NCI-H2196 (cell line): ENCODE results near the gene SAC3D1.

Experiments used
- DNase-seq: peaks from one replicate; lab custom pipeline; 2025; ENCODE audit not compliant: unreplicated experiment; lab: John Stamatoyannopoulos, UW

The SAC3D1 gene

DNA sequence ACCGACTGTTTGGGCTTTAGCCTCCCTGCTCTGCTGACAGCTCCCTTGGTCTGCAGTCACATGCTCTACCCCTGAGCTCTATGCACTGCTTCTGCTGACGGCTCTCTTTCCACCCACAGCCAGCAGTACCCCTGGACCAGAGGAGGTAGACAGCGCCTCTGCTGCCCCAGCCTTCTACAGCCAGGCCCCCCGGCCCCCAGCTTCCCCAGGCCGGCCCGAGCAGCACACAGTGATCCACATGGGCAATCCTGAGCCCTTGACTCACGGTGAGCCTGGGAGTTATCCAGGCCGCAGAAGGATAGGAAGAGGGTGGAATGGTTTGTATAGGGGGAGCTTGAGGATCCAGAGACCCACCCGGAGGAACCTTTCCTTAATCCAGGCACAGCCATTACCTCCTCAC is 45.8 kb downstream of the SAC3D1 start:
- no peak for DNase-seq

DNA sequence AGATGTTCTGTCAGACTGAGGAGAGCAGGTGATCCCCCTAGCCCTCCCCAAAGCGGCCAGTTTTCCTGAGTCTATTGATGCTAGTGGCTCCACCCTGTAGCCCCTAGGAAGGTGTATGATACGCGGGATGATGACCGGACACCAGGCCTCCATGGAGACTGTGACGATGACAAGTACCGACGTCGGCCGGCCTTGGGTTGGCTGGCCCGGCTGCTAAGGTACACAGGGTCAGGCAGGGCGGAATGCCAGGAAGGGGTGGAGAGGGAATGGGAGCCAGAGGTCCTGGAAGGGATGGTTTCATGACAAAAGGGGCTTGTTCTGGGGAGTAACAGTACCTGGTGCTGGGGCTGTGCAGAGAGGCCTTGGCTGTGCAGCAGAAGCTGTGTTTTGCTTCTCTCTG is 46.2 kb downstream of the SAC3D1 start:
- DNase-seq, result no peak

DNA sequence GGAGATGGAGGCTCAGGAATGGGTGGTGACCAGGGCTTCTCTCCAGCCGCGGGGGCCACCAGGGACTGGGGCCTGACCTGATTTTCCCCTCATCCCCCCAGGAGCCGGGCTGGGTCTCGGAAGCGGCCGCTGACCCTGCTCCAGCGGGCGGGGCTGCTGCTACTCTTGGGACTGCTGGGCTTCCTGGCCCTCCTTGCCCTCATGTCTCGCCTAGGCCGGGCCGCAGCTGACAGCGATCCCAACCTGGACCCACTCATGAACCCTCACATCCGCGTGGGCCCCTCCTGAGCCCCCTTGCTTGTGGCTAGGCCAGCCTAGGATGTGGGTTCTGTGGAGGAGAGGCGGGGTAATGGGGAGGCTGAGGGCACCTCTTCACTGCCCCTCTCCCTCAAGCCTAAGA is 46.8 kb downstream of the SAC3D1 start:
- no peak for DNase-seq

DNA sequence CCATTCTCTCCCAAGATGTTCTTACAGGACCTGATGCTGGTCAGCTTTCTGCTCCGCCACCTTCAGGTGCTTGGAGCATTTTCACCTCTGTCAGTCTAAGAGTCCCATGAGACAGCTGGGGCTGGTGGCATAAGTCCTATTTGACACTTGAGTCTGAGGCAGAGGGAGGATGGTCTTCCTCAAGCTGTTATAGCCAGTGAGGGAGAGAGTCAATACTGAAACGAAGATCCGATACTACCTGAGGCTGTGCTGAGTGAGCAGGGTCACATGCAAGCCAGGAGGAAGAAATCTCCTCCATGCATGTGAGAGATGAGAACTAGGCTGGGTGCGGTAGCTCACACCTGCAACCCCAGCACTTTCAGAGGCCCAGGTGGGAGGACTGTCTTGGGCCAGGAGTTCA is 48.6 kb downstream of the SAC3D1 start:
- no peak for DNase-seq

DNA sequence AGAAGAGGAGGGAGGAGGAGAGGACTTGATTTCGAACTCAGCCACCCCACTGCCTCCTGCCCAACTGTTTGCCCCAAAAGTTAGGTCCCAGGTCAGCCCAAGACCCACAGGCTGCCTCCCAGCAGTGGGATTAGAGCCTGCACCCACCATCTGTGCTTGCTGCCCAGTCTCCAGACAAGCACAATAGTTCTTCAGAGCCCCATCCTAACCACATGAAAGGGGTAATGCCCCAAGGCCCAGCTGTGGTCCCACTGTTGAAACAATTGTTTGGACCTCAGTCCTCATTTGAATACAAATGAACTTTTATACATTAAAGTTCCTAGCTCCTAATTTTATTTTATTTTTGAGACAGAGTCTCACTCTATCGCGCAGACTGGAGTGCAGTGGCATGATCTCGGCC is 49.6 kb downstream of the SAC3D1 start:
- DNase-seq, result no peak
